Gastroesophageal sphincter (tissue), 4 donors: Measurements from ENCODE around the gene KRT82. TPM values are rescaled to one million over a fixed set of nuclear protein-coding genes. Genes with fewer than 3 reads are reported as not detected.

ENCODE experiments used
- ATAC-seq: fragments of 150-250 bp; one replicate; pipeline ENCODE4 v1.9.1; 2016; ENCODE audit warnings: mild to moderate bottlenecking, moderate library complexity
- H3K27ac ChIP-seq, 4 donors: fragments of 200-600 bp; sonication (generic) in 3 of 4; 1 replicate in 3 of 4; 2 replicates in 1 of 4; pipeline ENCODE4 v1.5.1; 2016 to 2019
- H3K27me3 ChIP-seq: fragments of 200-600 bp; sonication (generic); one replicate; pipeline ENCODE4 v1.5.1; 2019
- H3K36me3 ChIP-seq, 2 donors: fragments of 200-600 bp; sonication (generic); one replicate each; pipeline ENCODE4 v1.5.1; 2019; ENCODE audit warnings: control low read depth in 1 of 2
- H3K4me1 ChIP-seq, 3 donors: fragments of 200-600 bp; sonication (generic); 1 replicate in 2 of 3; 2 replicates in 1 of 3; pipeline ENCODE4 v1.5.1; 2016 to 2019; ENCODE audit warnings: control low read depth in 2 of 3
- H3K4me3 ChIP-seq, 2 donors: fragments of 200-600 bp; sonication (generic); one replicate each; pipeline ENCODE4 v1.5.1; 2019; ENCODE audit warnings: mild to moderate bottlenecking in 1 of 2, moderate library complexity in 1 of 2
- H3K9me3 ChIP-seq, 3 donors: fragments of 200-600 bp; sonication (generic); one replicate each; pipeline ENCODE4 v1.5.1; 2017 to 2019; ENCODE audit warnings: control low read depth in 2 of 3
- EP300 ChIP-seq: sonication (generic); formaldehyde crosslinking; IDR thresholded peaks from one replicate; pipeline ENCODE4 v1.6.1; 2017; ENCODE audit warnings: antibody characterized with exemption, mild to moderate bottlenecking
- POLR2A ChIP-seq, 2 donors: fragments of 450-650 bp; IDR thresholded peaks; one replicate each; pipeline ENCODE4 v1.6.1; 2017; ENCODE audit warnings: antibody characterized with exemption in 2 of 2, mild to moderate bottlenecking in 2 of 2, moderate library complexity in 1 of 2
- POLR2AphosphoS5 ChIP-seq: sonication (generic); formaldehyde crosslinking; IDR thresholded peaks from one replicate; pipeline ENCODE4 v1.6.1; 2017; ENCODE audit warnings: antibody characterized with exemption
- WGBS, 2 donors: methylation state at CpG; one replicate each; pipeline ENCODE4 v1.1.5; 2018; ENCODE audit warnings: low coverage in 1 of 2; 5-methylcytosine and 5-hydroxymethylcytosine counted together
- total RNA-seq, 4 donors: library from RNA; depleted of rRNA; stranded (reverse); fragments of >200 nt; gene quantifications; one replicate each; pipeline ENCODE4 v1.1.0, GENCODE V29; 2016
- TF ChIP-seq, protein P1 (sequence below), 4 experiments: fragments of 200-600 bp in 2 of 4; fragments of 450-650 bp in 2 of 4; sonication (generic) in 1 of 4; IDR thresholded peaks; one replicate each; pipeline ENCODE4 v1.5.1; 2017 to 2019; ENCODE audit warnings: antibody characterized with exemption in 4 of 4, mild to moderate bottlenecking in 2 of 4, moderate library complexity in 2 of 4

The KRT82 gene
- total RNA-seq, 4 donors from 2014 or later, result not detected

- no peak for ATAC-seq
- H3K27ac ChIP-seq, result no peak overlapping the region
- H3K36me3 ChIP-seq, result no peaks in the 10 kb centered on the region
- no peak overlapping the region for H3K4me3 ChIP-seq
- H3K27me3 ChIP-seq, result peaks cover 19% of the 10 kb centered on the region
- TF ChIP-seq EP300 (no peak), POLR2A (IDR thresholded peaks at IDR 0.05) (no peak), POLR2AphosphoS5 (no peak)
- TF ChIP-seq, protein P1, sequence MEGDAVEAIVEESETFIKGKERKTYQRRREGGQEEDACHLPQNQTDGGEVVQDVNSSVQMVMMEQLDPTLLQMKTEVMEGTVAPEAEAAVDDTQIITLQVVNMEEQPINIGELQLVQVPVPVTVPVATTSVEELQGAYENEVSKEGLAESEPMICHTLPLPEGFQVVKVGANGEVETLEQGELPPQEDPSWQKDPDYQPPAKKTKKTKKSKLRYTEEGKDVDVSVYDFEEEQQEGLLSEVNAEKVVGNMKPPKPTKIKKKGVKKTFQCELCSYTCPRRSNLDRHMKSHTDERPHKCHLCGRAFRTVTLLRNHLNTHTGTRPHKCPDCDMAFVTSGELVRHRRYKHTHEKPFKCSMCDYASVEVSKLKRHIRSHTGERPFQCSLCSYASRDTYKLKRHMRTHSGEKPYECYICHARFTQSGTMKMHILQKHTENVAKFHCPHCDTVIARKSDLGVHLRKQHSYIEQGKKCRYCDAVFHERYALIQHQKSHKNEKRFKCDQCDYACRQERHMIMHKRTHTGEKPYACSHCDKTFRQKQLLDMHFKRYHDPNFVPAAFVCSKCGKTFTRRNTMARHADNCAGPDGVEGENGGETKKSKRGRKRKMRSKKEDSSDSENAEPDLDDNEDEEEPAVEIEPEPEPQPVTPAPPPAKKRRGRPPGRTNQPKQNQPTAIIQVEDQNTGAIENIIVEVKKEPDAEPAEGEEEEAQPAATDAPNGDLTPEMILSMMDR (IDR thresholded peaks at IDR 0.05), result no peak
- 23 to 31% methylated on average over 3 to 5 of the region's 6 CpGs for WGBS, 2 donors
- H3K4me1 ChIP-seq, result no peaks in the 10 kb centered on the region
- H3K9me3 ChIP-seq, result no peaks in the 10 kb centered on the region
Measured at GRCh38 chr12:52442600-52443061, 36.5 kb upstream of the KRT82 start.

DNA sequence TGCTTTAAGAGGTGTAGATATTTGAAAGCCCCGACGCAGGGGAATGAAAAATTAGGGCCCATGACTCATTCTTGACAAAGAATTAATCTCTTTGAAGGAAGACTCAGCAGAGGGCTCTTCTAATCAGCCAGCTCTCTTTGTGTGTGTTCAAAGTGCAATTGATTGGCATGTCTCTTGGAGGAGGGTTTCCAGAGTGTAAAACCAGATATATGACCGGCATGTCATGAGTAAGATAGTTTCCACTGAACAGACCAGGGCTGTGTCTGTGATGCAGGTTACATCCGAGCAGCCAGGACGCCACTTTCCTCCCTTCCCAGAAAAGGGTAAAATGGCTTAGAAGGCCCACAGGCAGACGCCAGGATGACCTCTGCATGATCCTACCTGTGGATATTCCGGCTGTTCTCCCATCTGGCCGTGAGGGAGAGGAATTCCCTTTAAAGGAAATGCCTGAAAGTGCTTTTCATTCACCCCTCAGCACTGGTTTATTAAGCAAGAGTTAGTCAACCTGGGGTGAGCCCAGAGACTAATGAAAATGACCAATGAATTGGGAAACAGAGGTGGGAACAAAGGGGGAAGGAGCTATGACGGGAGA, 35.3 kb upstream of the KRT82 start:
- no peaks in the 10 kb centered on the region for H3K36me3 ChIP-seq
- H3K4me3 ChIP-seq, result no peak overlapping the region
- no peaks in the 10 kb centered on the region for H3K9me3 ChIP-seq
- H3K27me3 ChIP-seq, result peaks cover 19% of the 10 kb centered on the region
- H3K27ac ChIP-seq, result no peak overlapping the region
- 57% methylated on average over 6 to 7 of the region's 9 CpGs for WGBS, 2 donors
- no peak for ATAC-seq
- H3K4me1 ChIP-seq, result no peaks in the 10 kb centered on the region
- TF ChIP-seq, protein P1 (IDR thresholded peaks at IDR 0.05), result no peak
- TF ChIP-seq EP300, result no peak

DNA sequence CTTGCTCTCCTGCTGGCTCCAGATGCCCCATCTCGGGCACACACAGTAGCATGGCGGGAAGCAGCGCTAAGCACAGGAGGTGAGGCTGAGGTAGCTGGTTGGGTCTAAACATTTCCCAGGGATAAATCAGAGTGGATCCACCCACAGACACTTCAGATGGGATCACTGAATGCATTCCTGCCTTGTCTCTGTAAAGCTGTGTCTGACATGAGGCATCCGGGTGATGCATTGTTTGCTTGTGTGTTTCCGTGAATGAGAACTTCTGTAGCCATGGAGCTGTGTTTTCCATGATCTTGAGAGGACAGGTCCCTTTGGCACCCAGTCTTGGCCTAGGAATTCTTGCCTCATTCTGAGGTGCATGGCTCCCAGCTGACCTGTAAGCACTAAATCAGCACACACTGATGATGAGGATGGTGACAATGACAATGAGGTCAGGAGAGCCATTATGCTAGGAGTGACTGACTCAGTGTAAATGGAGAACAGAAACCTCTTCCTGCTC, 34.7 kb upstream of the KRT82 start:
- Histone ChIP-seq H3K4me3 (no peak overlapping the region), H3K27ac (no peak overlapping the region), H3K27me3 (peaks cover 19% of the 10 kb centered on the region), H3K9me3 (no peaks in the 10 kb centered on the region), H3K36me3 (no peaks in the 10 kb centered on the region), H3K4me1 (no peaks in the 10 kb centered on the region)
- ATAC-seq, result no peak
- TF ChIP-seq POLR2A (IDR thresholded peaks at IDR 0.05), result no peak
- 80 to 81% methylated on average over 2 to 3 of the region's 5 CpGs for WGBS, 2 donors

- H3K4me3 ChIP-seq, result no peak overlapping the region
- H3K27me3 ChIP-seq, result peaks cover 19% of the 10 kb centered on the region
- no peak for ATAC-seq
- H3K27ac ChIP-seq, result no peak overlapping the region
- no peaks in the 10 kb centered on the region for H3K9me3 ChIP-seq
- WGBS, 2 donors, result no CpG with 5 or more reads among the region's 2 CpGs
- H3K4me1 ChIP-seq, result no peaks in the 10 kb centered on the region
- no peaks in the 10 kb centered on the region for H3K36me3 ChIP-seq
- TF ChIP-seq POLR2A (IDR thresholded peaks at IDR 0.05) (no peak), POLR2AphosphoS5 (no peak), EP300 (no peak)
- TF ChIP-seq, protein P1 (IDR thresholded peaks at IDR 0.05), result no peak
Measured at GRCh38 chr12:52439845-52440244, 33.7 kb upstream of the KRT82 start.

- Histone ChIP-seq H3K27me3 (peaks cover 19% of the 10 kb centered on the region), H3K4me3 (no peak overlapping the region), H3K9me3 (no peaks in the 10 kb centered on the region), H3K36me3 (no peaks in the 10 kb centered on the region), H3K27ac (no peak overlapping the region), H3K4me1 (no peaks in the 10 kb centered on the region)
- TF ChIP-seq, protein P1 (IDR thresholded peaks at IDR 0.05), result no peak
- TF ChIP-seq EP300, result no peak
- TF ChIP-seq POLR2AphosphoS5, result no peak
- no peak for TF ChIP-seq POLR2A (IDR thresholded peaks at IDR 0.05)
- WGBS, 2 donors, result 88% methylated on average over 3 of the region's 8 CpGs; no CpG with 5 or more reads in 1 of the 2 donors
- ATAC-seq, result no peak
Measured at GRCh38 chr12:52439420-52439819, 33.3 kb upstream of the KRT82 start.
